ENCODE measurements around the gene KLHDC8A. TPM values are rescaled to one million over a fixed set of nuclear protein-coding genes. Genes with fewer than 3 reads are reported as not detected.
A peak's percentile ranks its signal among the peaks of the same experiment; 100 is the strongest.

KLHDC8A gene
- total RNA-seq, 2 experiments from 2014 or later: not detected

GRCh38 chr1:205324781-205325180 is 31.9 kb downstream of the KLHDC8A start:
- H3K27me3 Mint-ChIP-seq: no peaks in the 10 kb centered on the region
- ChIA-PET CTCF (interaction anchor here (0.6 to 29.5 kb wide), 32 partner anchors 7 to 515 kb away, joined by 3 to 1285 read pairs (median 5); no protein-coding TSS in a partner anchor), POLR2A (interaction anchor here (0.9 to 14.6 kb wide), 9 partner anchors 11 to 163 kb away, joined by 3 to 158 read pairs (median 4); no protein-coding TSS in a partner anchor)
- TF ChIP-seq CTCF (IDR thresholded peaks at IDR 0.05): no peak
- H3K4me3 Mint-ChIP-seq: no peak overlapping the region
- ATAC-seq: no peak
- no peaks in the 10 kb centered on the region for H3K36me3 Mint-ChIP-seq (ENCODE audit: low read depth)
- no peaks in the 10 kb centered on the region for H3K9me3 Mint-ChIP-seq
- H3K27ac Mint-ChIP-seq: no peak overlapping the region
- peaks cover 24% of the 10 kb centered on the region for H3K4me1 Mint-ChIP-seq (ENCODE audit: low read depth)
- DNase-seq: no peak
- intact Hi-C loops (cut with micrococcal nuclease): loop anchor here (1.0 kb wide), 1 partner anchor 51 kb away; no protein-coding TSS in a partner anchor

GRCh38 chr1:205323794-205324193 is 32.9 kb downstream of the KLHDC8A start:
- ATAC-seq: no peak
- Mint-ChIP-seq H3K9me3 (no peaks in the 10 kb centered on the region), H3K36me3 (ENCODE audit: low read depth) (no peaks in the 10 kb centered on the region), H3K4me3 (no peak overlapping the region), H3K27me3 (no peaks in the 10 kb centered on the region), H3K27ac (no peak overlapping the region), H3K4me1 (ENCODE audit: low read depth) (peaks cover 33% of the 10 kb centered on the region)
- no peak for TF ChIP-seq CTCF (IDR thresholded peaks at IDR 0.05)
- ChIA-PET POLR2A (interaction anchor here (0.7 to 14.6 kb wide), 3 partner anchors 39 to 1574 kb away, joined by 3 to 158 read pairs (median 4); no protein-coding TSS in a partner anchor), CTCF (interaction anchor here (0.7 to 29.5 kb wide), 10 partner anchors 9 to 335 kb away, joined by 3 to 1285 read pairs (median 8); no protein-coding TSS in a partner anchor)
- no peak for DNase-seq
- intact Hi-C loops (cut with micrococcal nuclease): no loop called here

DNA sequence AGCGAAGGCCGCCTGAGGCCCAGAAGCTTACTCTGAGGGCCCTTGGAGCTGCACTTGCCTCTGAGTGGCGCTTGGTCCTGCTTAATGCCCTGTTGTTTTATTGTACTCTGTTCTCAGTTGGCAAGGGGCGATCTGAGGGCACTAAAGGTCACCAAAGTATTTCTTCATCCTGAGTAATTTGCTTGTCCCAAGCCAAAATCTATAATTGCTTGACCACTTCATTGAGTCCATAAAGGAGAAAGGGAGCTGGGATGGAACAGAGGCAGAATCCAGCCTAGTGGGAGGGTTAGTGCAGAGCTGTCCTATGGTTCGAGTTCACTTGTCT is 34.8 kb downstream of the KLHDC8A start:
- CTCF ChIA-PET: interaction anchor here (0.7 to 29.5 kb wide), 6 partner anchors 12 to 93 kb away, joined by 3 to 1285 read pairs (median 4); no protein-coding TSS in a partner anchor
- H3K27me3 Mint-ChIP-seq: no peaks in the 10 kb centered on the region
- no peaks in the 10 kb centered on the region for H3K9me3 Mint-ChIP-seq
- peak overlapping the region; percentile 78 for H3K4me3 Mint-ChIP-seq
- intact Hi-C loops (cut with micrococcal nuclease): loop anchor here (2.0 kb wide), 1 partner anchor 37 kb away; no protein-coding TSS in a partner anchor
- peaks cover 50% of the 10 kb centered on the region for H3K4me1 Mint-ChIP-seq (ENCODE audit: low read depth)
- no peak for ATAC-seq
- no peak for DNase-seq
- H3K36me3 Mint-ChIP-seq (ENCODE audit: low read depth): no peaks in the 10 kb centered on the region
- POLR2A ChIA-PET: interaction anchor here (1.2 to 14.6 kb wide), 3 partner anchors 8 to 93 kb away, joined by 3 to 158 read pairs (median 4); no protein-coding TSS in a partner anchor
- no peak for TF ChIP-seq CTCF (IDR thresholded peaks at IDR 0.05)
- peak overlapping the region; percentile 13 for H3K27ac Mint-ChIP-seq

- DNase-seq (peak; percentile 85), ATAC-seq (peak; percentile 76)
- Mint-ChIP-seq H3K27ac (peak within 1 kb of the TSS; percentile 82), H3K4me1 (ENCODE audit: low read depth) (peaks cover 56% of the 10 kb centered on the region), H3K4me3 (peak within 1 kb of the TSS; percentile 78), H3K36me3 (ENCODE audit: low read depth) (no peaks in the 10 kb centered on the region), H3K27me3 (no peaks in the 10 kb centered on the region), H3K9me3 (no peaks in the 10 kb centered on the region)
- peak; percentile 34 for TF ChIP-seq CTCF (IDR thresholded peaks at IDR 0.05)
- ChIA-PET CTCF (interaction anchor here (0.8 to 29.5 kb wide), 12 partner anchors 12 to 203 kb away, joined by 3 to 1285 read pairs (median 4); no protein-coding TSS in a partner anchor), POLR2A (interaction anchor here (0.6 to 14.6 kb wide), 9 partner anchors 9 to 168 kb away, joined by 3 to 158 read pairs (median 3); no protein-coding TSS in a partner anchor)
- intact Hi-C loops (cut with micrococcal nuclease): loop anchor here (2.0 kb wide), 1 partner anchor 37 kb away; no protein-coding TSS in a partner anchor
Measured at GRCh38 chr1:205321162-205321958, 35.4 kb downstream of the KLHDC8A start, which contains the start of gene NUAK2. Gene NUAK2 (minus strand): TSS chr1:205321745. CDS start chr1:205321628, 117 bp downstream.

Data from activated CD8-positive, alpha-beta T cell treated with anti-CD3 and anti-CD28 coated beads for 36 hours (primary cell).